ENCODE measurements around the gene KDM4C. TPM values are rescaled to one million over a fixed set of nuclear protein-coding genes. Genes with fewer than 3 reads are reported as not detected.
"Not testable (repeated sequence)": the region's sequence is repeated elsewhere in the genome, so short reads cannot be mapped to it uniquely, and the experiment has no call there.

The KDM4C gene
- total RNA-seq, 1 experiment from 2014 or later = 17.0 TPM

DNA sequence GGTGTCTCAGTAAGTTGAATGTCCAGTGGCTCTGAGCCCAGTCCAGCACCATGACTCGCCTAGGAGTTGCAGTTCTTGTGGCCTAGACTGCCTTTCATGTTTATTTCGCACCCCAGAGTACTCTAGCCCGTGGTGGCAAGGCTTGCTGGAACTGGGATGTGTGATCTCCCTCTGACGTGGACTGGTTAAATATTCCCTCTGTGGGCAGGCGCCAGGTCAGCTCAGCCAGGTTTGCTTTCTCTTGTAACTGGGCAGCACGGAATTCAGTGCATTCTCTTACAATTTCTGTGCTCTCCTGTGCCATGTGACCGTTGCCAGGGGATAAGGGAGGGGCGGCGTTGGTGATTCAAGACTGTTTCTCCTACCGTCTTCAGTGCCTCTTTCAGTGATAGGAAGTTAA, 270.8 kb downstream of the KDM4C start:
- Histone ChIP-seq H3K9me3 (replicated peaks) (no peaks in the 10 kb centered on the region), H3K36me3 (no peaks in the 10 kb centered on the region), H3K4me3 (no peak overlapping the region), H3K27ac (no peak overlapping the region), H3K4me1 (no peaks in the 10 kb centered on the region), H3K27me3 (no peaks in the 10 kb centered on the region)
- no peak for DNase-seq

DNA sequence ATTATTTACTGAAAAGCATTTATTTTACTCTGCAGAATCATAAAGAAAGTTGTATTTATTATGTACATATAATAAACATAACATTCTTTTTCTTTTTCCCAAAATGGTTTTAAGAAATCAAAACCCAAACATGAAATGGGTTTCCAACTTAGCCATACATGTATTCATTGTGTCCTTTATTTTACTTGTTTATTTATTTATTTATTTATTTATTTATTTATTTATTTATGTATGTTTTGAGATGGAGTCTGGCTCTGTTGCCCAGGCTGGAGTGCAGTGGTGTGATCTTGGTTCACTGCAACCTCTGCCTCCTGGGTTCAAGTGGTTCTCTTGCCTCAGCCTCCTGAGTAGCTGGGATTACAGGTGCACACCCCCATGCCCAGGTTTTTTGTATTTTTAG, 273.2 kb downstream of the KDM4C start:
- H3K4me3 ChIP-seq; H3K9me3 ChIP-seq (replicated peaks); DNase-seq; H3K4me1 ChIP-seq; H3K27me3 ChIP-seq; H3K36me3 ChIP-seq; H3K27ac ChIP-seq: not testable (repeated sequence)

DNA sequence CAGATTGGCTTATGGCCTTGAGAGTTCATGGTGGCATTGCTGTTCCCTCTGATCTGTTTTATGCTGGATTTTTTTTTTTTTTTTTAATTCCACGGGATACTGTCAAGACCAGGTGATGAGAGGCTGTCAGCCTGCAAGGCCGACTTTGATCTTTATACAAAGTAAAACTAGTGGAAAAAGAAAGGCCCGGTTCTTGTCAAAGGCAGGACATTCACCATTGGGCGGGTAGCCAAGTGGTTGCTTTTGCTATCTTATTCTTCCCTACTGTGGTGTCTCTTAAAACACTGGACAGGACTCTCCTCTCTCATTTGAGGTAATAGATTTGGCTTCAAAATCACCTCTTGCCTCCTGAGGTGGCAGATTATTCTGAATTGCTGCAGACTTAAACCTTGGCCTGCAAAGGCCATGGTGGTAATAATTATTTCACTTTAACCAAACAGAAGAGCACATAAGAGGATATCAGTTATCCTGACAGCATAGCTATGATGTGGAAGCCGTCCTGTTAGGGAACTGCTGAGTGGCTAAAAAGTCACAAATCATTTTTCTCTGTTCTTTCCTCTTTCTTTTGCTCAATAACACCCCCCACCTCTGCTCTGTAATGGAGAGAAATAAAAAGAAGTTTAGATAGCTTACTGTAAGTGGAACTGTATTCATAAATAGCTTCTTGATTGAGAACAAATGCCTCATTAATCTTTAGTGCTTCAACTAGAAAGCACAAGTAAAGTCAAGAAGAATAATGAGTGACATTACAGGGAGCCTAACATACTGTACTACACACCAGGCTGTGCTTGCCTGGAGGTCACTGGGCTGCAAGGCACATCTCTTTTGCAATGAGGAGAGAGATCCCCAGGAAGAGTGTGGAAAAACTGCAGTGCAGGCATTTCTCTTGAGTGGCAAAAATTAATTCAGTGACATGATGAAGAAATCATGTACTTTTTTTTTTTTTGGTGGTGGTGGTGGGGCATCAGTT, 275.6 kb downstream of the KDM4C start:
- no peak for DNase-seq
- H3K36me3 ChIP-seq = no peaks in the 10 kb centered on the region
- H3K4me1 ChIP-seq = no peaks in the 10 kb centered on the region
- no peak overlapping the region for H3K27ac ChIP-seq
- H3K9me3 ChIP-seq (replicated peaks) = no peaks in the 10 kb centered on the region
- H3K4me3 ChIP-seq = no peak overlapping the region
- H3K27me3 ChIP-seq = no peaks in the 10 kb centered on the region

DNA sequence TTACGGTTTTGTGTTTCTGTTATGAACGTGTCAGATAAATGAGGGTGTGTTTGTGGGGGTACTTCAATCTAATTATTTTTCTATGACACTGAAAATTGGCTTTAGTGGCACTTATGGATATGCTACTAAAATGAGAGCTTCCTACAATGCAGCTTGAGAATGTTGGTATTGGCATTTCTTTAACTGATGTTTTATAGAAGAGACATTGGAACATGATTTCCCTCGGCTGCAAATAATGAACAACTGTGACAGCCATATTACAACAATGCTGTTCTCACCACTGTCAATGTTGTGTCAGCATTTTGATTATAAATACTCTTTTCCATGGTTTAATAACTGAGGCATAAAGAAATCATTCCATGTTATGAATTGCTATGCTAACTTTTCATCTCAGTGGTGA, 279.4 kb downstream of the KDM4C start:
- H3K36me3 ChIP-seq = no peaks in the 10 kb centered on the region; the same call in 1 of the 2 replicates
- H3K4me1 ChIP-seq = no peaks in the 10 kb centered on the region
- DNase-seq = no peak
- H3K27ac ChIP-seq = no peak overlapping the region
- no peaks in the 10 kb centered on the region for H3K9me3 ChIP-seq (replicated peaks)
- no peak overlapping the region for H3K4me3 ChIP-seq
- no peaks in the 10 kb centered on the region for H3K27me3 ChIP-seq

DNA sequence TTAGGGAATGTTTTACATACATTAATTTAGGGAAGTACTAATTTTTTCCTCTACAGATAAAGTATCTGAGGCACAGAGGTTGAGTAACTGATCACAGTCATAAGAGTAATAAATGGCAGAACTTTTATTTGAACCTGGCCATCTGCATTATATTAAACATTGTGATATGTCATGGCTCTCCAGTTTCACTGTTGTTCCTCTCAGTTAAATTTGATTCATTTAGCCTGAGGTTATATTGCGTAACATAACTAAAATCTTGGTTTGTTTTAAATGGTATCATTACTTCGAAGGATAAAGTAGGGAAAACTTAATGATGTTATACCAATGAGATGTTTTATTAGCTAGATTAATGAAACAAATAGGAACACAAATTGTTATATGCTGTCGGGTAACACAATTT, 284.4 kb downstream of the KDM4C start:
- Histone ChIP-seq H3K9me3 (replicated peaks) (no peaks in the 10 kb centered on the region), H3K27me3 (no peaks in the 10 kb centered on the region), H3K4me1 (no peaks in the 10 kb centered on the region), H3K4me3 (no peak overlapping the region), H3K36me3 (no peaks in the 10 kb centered on the region; the same call in 1 of the 2 replicates), H3K27ac (no peak overlapping the region)
- no peak for DNase-seq

DNA sequence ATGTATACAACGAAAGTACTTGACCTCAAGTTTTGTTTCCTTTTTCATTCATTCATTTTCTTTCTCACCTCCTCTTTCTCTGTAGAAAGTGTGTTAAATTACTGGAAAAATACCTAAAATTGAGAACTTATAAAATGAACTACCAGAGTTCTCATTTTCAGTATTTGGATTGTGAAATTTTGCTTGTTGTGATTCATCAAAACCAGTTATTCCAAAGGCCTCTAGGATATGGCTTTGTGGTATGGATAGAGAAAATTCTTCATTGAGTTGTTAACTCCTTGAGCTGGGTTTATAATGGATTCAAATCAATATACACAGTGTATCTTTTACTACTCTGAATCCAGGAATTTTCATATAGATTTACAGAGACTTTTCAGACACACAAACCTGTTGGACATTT, 287.6 kb downstream of the KDM4C start:
- Histone ChIP-seq H3K27ac (no peak overlapping the region), H3K36me3 (no peaks in the 10 kb centered on the region; the same call in 1 of the 2 replicates), H3K4me1 (no peaks in the 10 kb centered on the region), H3K4me3 (no peak overlapping the region), H3K9me3 (replicated peaks) (no peaks in the 10 kb centered on the region), H3K27me3 (no peaks in the 10 kb centered on the region)
- no peak for DNase-seq

DNA sequence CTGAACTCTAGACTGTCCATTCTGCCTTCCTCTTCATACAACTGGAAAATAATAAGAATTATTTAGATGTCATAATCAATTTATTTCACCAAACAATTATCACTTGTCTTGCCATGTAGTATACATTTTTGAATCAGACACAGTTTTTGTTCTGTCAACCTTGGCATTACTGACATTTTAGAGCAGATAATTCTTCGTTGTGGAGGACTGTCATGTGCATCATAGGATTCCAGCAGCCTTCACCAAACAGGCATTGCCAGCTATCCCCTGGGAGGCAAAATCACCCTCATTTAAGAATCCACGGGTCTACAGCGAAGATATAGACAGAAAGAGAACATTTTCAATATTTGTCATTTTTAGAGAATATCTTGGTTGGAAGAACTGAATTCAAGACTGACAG, 293.9 kb downstream of the KDM4C start:
- H3K27ac ChIP-seq = no peak overlapping the region
- no peaks in the 10 kb centered on the region for H3K4me1 ChIP-seq
- DNase-seq = no peak
- no peaks in the 10 kb centered on the region for H3K36me3 ChIP-seq
- no peaks in the 10 kb centered on the region for H3K27me3 ChIP-seq
- no peaks in the 10 kb centered on the region for H3K9me3 ChIP-seq (replicated peaks)
- no peak overlapping the region for H3K4me3 ChIP-seq

DNA sequence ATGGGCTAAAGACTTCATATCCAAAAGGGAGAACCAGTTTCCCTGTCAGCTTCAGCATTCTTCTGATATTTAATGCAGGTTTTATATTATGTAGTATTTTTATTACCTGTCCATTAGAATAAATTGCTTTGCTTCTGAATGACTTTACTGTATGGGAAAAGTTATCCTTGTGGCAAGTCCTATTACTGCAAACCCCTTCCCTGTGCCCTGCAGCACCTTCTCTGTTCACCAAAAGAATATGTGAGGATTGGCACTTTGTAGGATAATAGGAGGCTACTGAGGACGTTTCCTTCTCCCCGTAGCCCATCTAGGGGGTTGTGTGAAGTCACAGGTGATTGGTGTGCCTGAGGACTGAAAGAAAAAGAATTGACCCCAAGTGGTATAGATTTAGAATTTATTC, 296.1 kb downstream of the KDM4C start:
- no peak overlapping the region for H3K4me3 ChIP-seq
- H3K4me1 ChIP-seq = no peaks in the 10 kb centered on the region
- no peaks in the 10 kb centered on the region for H3K9me3 ChIP-seq (replicated peaks)
- DNase-seq = no peak
- no peak overlapping the region for H3K27ac ChIP-seq
- H3K27me3 ChIP-seq = no peaks in the 10 kb centered on the region
- H3K36me3 ChIP-seq = no peaks in the 10 kb centered on the region

DNA sequence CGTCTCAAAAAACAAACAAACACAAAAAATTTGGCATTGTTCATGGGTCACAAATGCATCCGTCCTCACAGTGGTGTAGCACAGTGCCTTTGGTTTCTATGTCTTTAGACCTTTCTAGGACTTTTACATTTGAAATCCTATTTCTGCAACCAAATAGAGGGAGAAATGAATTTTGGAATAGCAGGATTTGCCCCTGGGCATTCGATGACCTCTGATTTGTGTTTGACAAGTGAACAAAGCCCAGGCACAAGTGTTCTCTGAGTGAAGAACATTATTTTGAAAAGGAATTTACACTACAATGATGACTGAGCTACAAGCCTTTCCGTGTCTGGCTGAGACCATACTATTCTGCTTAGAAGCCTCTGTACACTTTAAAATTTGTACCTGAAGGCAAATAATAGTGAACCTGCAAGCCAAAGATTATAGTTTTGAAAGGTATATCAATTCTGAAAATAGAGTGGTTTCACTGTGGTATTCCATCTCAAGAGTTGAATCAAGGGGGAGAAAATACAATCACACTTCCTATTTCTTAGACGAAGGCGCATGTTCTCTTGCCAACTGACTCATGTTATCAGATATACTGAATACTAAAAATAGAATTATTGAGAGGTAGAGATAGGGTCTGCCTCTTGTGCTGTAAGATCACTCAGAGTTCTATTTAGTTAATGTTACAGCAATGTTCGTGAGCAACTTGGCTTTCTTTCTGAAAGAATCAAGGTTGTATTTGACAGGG, 297.6 kb downstream of the KDM4C start:
- Histone ChIP-seq H3K4me1 (no peaks in the 10 kb centered on the region), H3K27me3 (no peaks in the 10 kb centered on the region), H3K36me3 (no peaks in the 10 kb centered on the region), H3K27ac (no peak overlapping the region), H3K9me3 (replicated peaks) (no peaks in the 10 kb centered on the region), H3K4me3 (no peak overlapping the region)
- DNase-seq = no peak

DNA sequence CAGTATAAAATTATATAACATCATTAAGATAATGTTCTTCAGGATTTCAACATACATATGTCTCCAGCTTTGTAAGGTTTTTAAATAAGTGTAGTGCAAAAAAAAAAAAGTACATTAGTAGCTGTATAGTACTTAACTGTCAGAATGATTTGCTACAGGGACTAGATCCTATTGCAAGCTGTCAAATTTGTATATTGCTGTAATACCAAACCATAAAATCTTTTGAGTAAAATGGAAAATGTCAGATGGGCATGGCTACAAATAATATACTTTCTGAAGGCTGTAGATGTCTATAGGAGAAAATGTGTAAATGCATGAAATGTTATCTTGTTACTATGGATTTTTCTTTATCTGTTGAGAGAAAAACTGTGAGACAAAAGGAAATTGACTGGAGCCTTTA, 298.5 kb downstream of the KDM4C start:
- Histone ChIP-seq H3K27ac (no peak overlapping the region), H3K36me3 (no peaks in the 10 kb centered on the region), H3K9me3 (replicated peaks) (no peaks in the 10 kb centered on the region), H3K27me3 (no peaks in the 10 kb centered on the region), H3K4me3 (no peak overlapping the region), H3K4me1 (no peaks in the 10 kb centered on the region)
- no peak for DNase-seq

DNA sequence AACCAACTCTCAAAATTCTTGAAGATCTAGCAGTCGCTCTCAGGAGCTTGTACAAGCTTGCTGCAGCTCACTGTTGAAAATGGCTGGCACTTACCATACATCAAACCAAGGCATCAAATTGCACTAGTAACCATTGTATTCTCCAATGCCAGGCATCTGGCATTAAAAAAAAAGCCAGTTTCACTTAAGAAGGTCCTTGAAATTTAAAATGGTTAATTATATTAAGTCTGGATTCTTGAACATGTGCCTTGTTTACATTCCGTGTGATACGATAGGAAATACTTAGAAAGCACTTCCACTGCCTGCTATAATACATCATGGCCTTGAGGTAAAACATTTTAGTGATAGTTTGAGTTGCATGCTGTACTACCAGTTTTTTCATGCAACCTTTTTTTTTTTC, 300.7 kb downstream of the KDM4C start:
- H3K36me3 ChIP-seq = no peaks in the 10 kb centered on the region
- H3K9me3 ChIP-seq (replicated peaks) = no peaks in the 10 kb centered on the region
- no peaks in the 10 kb centered on the region for H3K4me1 ChIP-seq
- no peak overlapping the region for H3K4me3 ChIP-seq
- DNase-seq = no peak
- no peak overlapping the region for H3K27ac ChIP-seq
- no peaks in the 10 kb centered on the region for H3K27me3 ChIP-seq

DNA sequence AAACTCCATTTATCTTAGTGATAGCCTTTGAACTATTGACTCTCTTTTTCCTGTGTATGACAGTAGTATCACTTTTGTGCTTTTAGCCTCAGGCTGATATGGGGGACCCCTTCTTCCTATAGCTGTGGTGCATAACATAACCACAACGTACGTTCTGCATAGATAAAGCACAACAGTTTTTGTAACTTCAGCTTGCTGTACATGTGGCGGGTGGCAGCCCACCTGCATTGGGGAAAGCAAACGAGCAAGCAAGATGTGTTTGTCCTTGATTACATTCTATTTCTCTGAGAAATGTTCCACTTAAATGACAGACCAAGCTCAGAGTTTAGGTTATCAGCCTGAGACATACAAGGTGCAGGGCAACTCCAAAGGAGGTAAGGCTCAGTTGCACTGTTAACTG, 309.4 kb downstream of the KDM4C start:
- H3K36me3 ChIP-seq = no peaks in the 10 kb centered on the region
- no peaks in the 10 kb centered on the region for H3K27me3 ChIP-seq
- H3K4me3 ChIP-seq = no peak overlapping the region
- no peaks in the 10 kb centered on the region for H3K9me3 ChIP-seq (replicated peaks)
- no peaks in the 10 kb centered on the region for H3K4me1 ChIP-seq
- DNase-seq = no peak
- no peak overlapping the region for H3K27ac ChIP-seq

DNA sequence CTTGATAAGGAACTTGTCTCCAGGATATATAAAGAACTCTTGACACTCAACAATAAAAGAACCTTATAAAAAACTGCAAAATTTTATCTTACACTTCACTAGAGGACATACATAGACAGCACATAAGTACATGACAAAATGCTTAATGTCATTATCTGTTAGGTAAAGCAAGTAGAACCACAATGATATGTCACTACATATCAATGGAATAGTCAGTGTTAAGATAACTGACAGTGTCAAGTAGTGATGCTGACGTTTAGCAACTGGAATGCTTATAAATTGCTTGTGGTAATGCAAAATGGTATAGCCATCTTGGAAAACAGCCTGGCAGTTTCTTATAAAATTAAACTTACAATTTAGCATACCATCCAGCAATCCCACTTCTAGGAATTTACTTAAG, 314.1 kb downstream of the KDM4C start:
- Histone ChIP-seq H3K27me3 (no peaks in the 10 kb centered on the region), H3K9me3 (replicated peaks) (no peaks in the 10 kb centered on the region), H3K4me1 (no peaks in the 10 kb centered on the region), H3K4me3 (no peak overlapping the region), H3K36me3 (no peaks in the 10 kb centered on the region), H3K27ac (no peak overlapping the region)
- DNase-seq = no peak

DNA sequence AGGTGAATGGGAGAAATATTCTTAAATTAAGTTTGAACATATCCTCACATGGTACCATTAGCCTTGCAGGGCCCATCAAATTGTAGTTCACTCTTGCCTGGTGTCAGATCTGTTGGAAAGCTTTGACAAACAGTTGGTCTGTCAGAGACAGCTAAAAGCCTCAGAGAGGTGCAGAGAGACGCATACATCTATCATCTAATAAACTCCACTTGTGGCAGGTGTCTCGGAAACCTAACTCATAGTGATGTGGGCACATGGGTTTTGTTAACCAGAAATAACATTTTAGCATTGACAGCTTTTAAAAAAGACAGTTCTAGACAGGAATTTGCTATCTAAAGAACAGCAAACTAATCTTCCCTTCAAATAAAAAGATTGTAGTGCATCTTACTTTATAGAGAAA, 315.9 kb downstream of the KDM4C start:
- Histone ChIP-seq H3K27ac (no peak overlapping the region), H3K9me3 (replicated peaks) (no peaks in the 10 kb centered on the region), H3K4me1 (no peaks in the 10 kb centered on the region), H3K36me3 (no peaks in the 10 kb centered on the region), H3K4me3 (no peak overlapping the region), H3K27me3 (no peaks in the 10 kb centered on the region)
- DNase-seq = no peak

DNA sequence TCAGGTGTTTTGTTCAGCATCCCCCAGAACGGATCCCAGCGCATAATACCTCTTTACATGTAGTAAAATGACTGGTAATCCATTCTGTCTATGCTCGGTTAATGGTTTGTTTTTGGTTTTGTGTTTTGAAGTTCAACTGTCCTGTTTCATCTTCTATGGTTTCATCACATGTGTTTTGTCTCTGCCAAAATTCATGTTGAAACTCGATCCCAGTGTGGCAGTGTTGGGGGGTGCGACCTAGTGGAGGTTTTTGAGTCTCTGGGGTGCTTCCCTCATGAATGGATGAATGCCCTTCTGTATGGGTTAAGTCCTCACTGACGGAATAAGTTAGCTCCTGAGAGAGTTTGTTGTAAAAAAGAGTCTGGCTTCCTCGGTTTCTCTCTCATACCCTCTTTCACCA, 317.4 kb downstream of the KDM4C start:
- DNase-seq = no peak
- no peak overlapping the region for H3K27ac ChIP-seq
- no peaks in the 10 kb centered on the region for H3K36me3 ChIP-seq
- H3K4me3 ChIP-seq = no peak overlapping the region
- no peaks in the 10 kb centered on the region for H3K4me1 ChIP-seq
- H3K27me3 ChIP-seq = no peaks in the 10 kb centered on the region
- H3K9me3 ChIP-seq (replicated peaks) = no peaks in the 10 kb centered on the region

Measured in SJCRH30 (cell line).